ENCODE results near the gene CLEC3B.

GRCh38 chr3:45079715-45080114 lies 53.6 kb downstream of the CLEC3B start:
- TF ChIP-seq TAF1 (IDR thresholded peaks at IDR 0.05; ENCODE audit: low read depth, low read length), result no peak
- TF ChIP-seq POLR2A (IDR thresholded peaks at IDR 0.05; ENCODE audit: low read depth, low read length), result no peak
- TF ChIP-seq POLR2AphosphoS5 (IDR thresholded peaks at IDR 0.05; ENCODE audit: low read depth, low read length), result no peak
- no peak for TF ChIP-seq SPI1 (IDR thresholded peaks at IDR 0.05; ENCODE audit: low read depth, low read length)
- TF ChIP-seq POU2F2 (IDR thresholded peaks at IDR 0.05; ENCODE audit: low read depth, low read length), result no peak

Data from GM12891 (cell line).